Smooth muscle cell (in vitro differentiated cells): ENCODE measurements around the gene MKRN2. TPM values are rescaled to one million over a fixed set of nuclear protein-coding genes. Genes with fewer than 3 reads are reported as not detected.
A peak's percentile ranks its signal among the peaks of the same experiment; 100 is the strongest.

Experiments used
- DNase-seq: peaks from one replicate; lab custom pipeline; 2025; ENCODE audit not compliant: unreplicated experiment; lab: John Stamatoyannopoulos, UW
- H2AFZ ChIP-seq: fragments of 200-600 bp; sonication (generic); 2 replicates; pipeline ENCODE4 v1.6.0; 2016; ENCODE audit warnings: antibody characterized with exemption, low read depth, mild to moderate bottlenecking
- H3F3A ChIP-seq: fragments of 200-600 bp; sonication (generic); 2 replicates; pipeline ENCODE4 v1.6.0; 2017; ENCODE audit warnings: antibody characterized with exemption, low read depth
- H3K27ac ChIP-seq: fragments of 200-600 bp; sonication (generic); 2 replicates; pipeline ENCODE4 v1.5.1; 2016; ENCODE audit warnings: low read depth, mild to moderate bottlenecking
- H3K27me3 ChIP-seq: fragments of 200-600 bp; sonication (generic); 2 replicates; pipeline ENCODE4 v1.6.1; 2016; ENCODE audit warnings: low read depth, mild to moderate bottlenecking
- H3K36me3 ChIP-seq: fragments of 200-600 bp; sonication (generic); 2 replicates; pipeline ENCODE4 v1.5.1; 2016; ENCODE audit warnings: low read depth
- H3K4me1 ChIP-seq: fragments of 200-600 bp; sonication (generic); 2 replicates; pipeline ENCODE4 v1.5.1; 2016; ENCODE audit warnings: low read depth
- H3K4me2 ChIP-seq: fragments of 200-600 bp; sonication (generic); 2 replicates; pipeline ENCODE4 v1.6.0; 2016; ENCODE audit warnings: mild to moderate bottlenecking
- H3K4me3 ChIP-seq: fragments of 200-600 bp; sonication (generic); 2 replicates; pipeline ENCODE4 v1.5.1; 2016; ENCODE audit warnings: mild to moderate bottlenecking
- H3K79me2 ChIP-seq: fragments of 200-600 bp; sonication (generic); 2 replicates; pipeline ENCODE4 v1.6.0; 2016; ENCODE audit warnings: low read depth, mild to moderate bottlenecking
- H3K9ac ChIP-seq: fragments of 200-600 bp; sonication (generic); 2 replicates; pipeline ENCODE4 v1.6.0; 2016; ENCODE audit warnings: low read depth
- H3K9me3 ChIP-seq: fragments of 200-600 bp; sonication (generic); replicated peaks from 2 replicates; pipeline ENCODE4 v1.5.1; 2016; ENCODE audit warnings: low read depth
- H4K20me1 ChIP-seq: fragments of 200-600 bp; sonication (generic); 2 replicates; pipeline ENCODE4 v1.6.0; 2016; ENCODE audit warnings: low read depth
- CTCF ChIP-seq: fragments of 200-600 bp; sonication (generic); IDR thresholded peaks from 2 replicates; pipeline ENCODE4 v1.5.1; 2017; ENCODE audit warnings: borderline replicate concordance, mild to moderate bottlenecking, antibody characterized with exemption; ENCODE audit not compliant: insufficient read depth, poor library complexity, severe bottlenecking
- WGBS: methylation state at CpG from one replicate; pipeline ENCODE4 v1.1.7; 2016; ENCODE audit warnings: low lambda C conversion rate; 5-methylcytosine and 5-hydroxymethylcytosine counted together
- polyA plus RNA-seq: library from polyadenylated mRNA; unstranded; fragments of >200 nt; fragmentation: Nextera tagmentation; extraction: Ambion mirVana; gene quantifications from 2 replicates; pipeline ENCODE4 v1.2.1, GENCODE V29; 2016
- total RNA-seq: library from RNA; depleted of rRNA; stranded (reverse); fragments of >200 nt; gene quantifications from 2 replicates; pipeline ENCODE4 v1.2.3, GENCODE V29; 2014

Gene MKRN2
- total and polyA plus RNA-seq, 2 experiments from 2014 or later: 29.3 to 36.6 TPM

- H3K4me1 ChIP-seq: no peaks in the 10 kb centered on the region
- no peaks in the 10 kb centered on the region for H3K27me3 ChIP-seq
- H3K4me2 ChIP-seq: no peak overlapping the region
- no peak overlapping the region for H3K9ac ChIP-seq
- peaks cover 57% of the 10 kb centered on the region for H4K20me1 ChIP-seq
- H3K79me2 ChIP-seq: no peaks in the 10 kb centered on the region
- H3K36me3 ChIP-seq: peaks cover 12% of the 10 kb centered on the region
- H3F3A ChIP-seq: no peaks in the 10 kb centered on the region
- H2AFZ ChIP-seq: no peak overlapping the region
- TF ChIP-seq CTCF: no peak
- no peak overlapping the region for H3K4me3 ChIP-seq
- H3K27ac ChIP-seq: no peak overlapping the region
- H3K9me3 ChIP-seq: no peaks in the 10 kb centered on the region
- WGBS: 94% methylated on average over 3 of the region's 3 CpGs
- DNase-seq: no peak
Measured at GRCh38 chr3:12586403-12586802, 29.5 kb downstream of the MKRN2 start.

- peak overlapping the region; percentile 1 for H3K27ac ChIP-seq
- H4K20me1 ChIP-seq: peaks cover 46% of the 10 kb centered on the region
- no peaks in the 10 kb centered on the region for H3K36me3 ChIP-seq
Measured at GRCh38 chr3:12588039-12589009, 31.4 kb downstream of the MKRN2 start.

GRCh38 chr3:12590096-12590495 lies 33.2 kb downstream of the MKRN2 start:
- Histone ChIP-seq H3K4me3 (no peak overlapping the region), H3K4me2 (no peak overlapping the region), H4K20me1 (peaks cover 31% of the 10 kb centered on the region), H3K9ac (no peak overlapping the region), H3K36me3 (no peaks in the 10 kb centered on the region), H3K4me1 (no peaks in the 10 kb centered on the region), H2AFZ (no peak overlapping the region), H3K27me3 (no peaks in the 10 kb centered on the region), H3K79me2 (no peaks in the 10 kb centered on the region), H3K9me3 (no peaks in the 10 kb centered on the region), H3F3A (no peaks in the 10 kb centered on the region), H3K27ac (no peak overlapping the region)
- DNase-seq: no peak
- no peak for TF ChIP-seq CTCF
- WGBS: 93% methylated on average over 3 of the region's 4 CpGs

More at GRCh38 chr3:12588039-12589009, 31.4 kb downstream of the MKRN2 start:
- Histone ChIP-seq H3K4me1 (no peaks in the 10 kb centered on the region), H3F3A (no peaks in the 10 kb centered on the region), H3K9me3 (no peaks in the 10 kb centered on the region), H3K79me2 (no peaks in the 10 kb centered on the region), H3K4me2 (no peak overlapping the region), H2AFZ (no peak overlapping the region), H3K9ac (no peak overlapping the region), H3K4me3 (no peak overlapping the region), H3K27me3 (no peaks in the 10 kb centered on the region)
- no peak for TF ChIP-seq CTCF
- WGBS: 78% methylated on average over 7 of the region's 7 CpGs
- no peak for DNase-seq
